Uterus (tissue), 2 donors: ENCODE results near the gene PRKG2.

Source experiments
- CTCF ChIP-seq, 4 experiments: fragments of 200-600 bp in 2 of 4; fragments of 450-650 bp in 2 of 4; sonication (generic) in 2 of 4; IDR thresholded peaks; one replicate each; pipeline ENCODE4 v1.5.1; 2016 to 2019; ENCODE audit warnings: antibody characterized with exemption in 4 of 4, mild to moderate bottlenecking in 2 of 4, moderate library complexity in 1 of 4
- POLR2A ChIP-seq, 2 donors: fragments of 450-650 bp; IDR thresholded peaks; one replicate each; pipeline ENCODE4 v1.6.1; 2016; ENCODE audit warnings: antibody characterized with exemption in 2 of 2, mild to moderate bottlenecking in 1 of 2, moderate library complexity in 1 of 2

- TF ChIP-seq CTCF (IDR thresholded peaks at IDR 0.05) (no peak), POLR2A (IDR thresholded peaks at IDR 0.05) (no peak)
These were observed 9.7 kb downstream of the PRKG2 start for GRCh38 chr4:81205302-81205701.
